RWPE2 (cell line): ENCODE measurements around the gene COLEC11.
A peak's percentile ranks its signal among the peaks of the same experiment; 100 is the strongest.

Experiments used
- ATAC-seq: fragments of 200-7000 bp; cut with Tn5 transposase; 3 replicates; pipeline ENCODE4 v1.9.1; 2021; ENCODE audit warnings: low read depth
- DNase-seq: peaks from one replicate; pipeline ENCODE4 v3.0.0-alpha.2; 2020; ENCODE audit warnings: low spot score
- H3K27ac ChIP-seq: fragments of 450-650 bp; 2 replicates; pipeline ENCODE4 v1.5.1; 2017; ENCODE audit warnings: mild to moderate bottlenecking; ENCODE audit not compliant: poor library complexity, severe bottlenecking
- H3K27me3 ChIP-seq: fragments of 250-450 bp; sonication (Bioruptor Pico); 2 replicates; pipeline ENCODE4 v1.5.1; 2021; ENCODE audit warnings: mild to moderate bottlenecking, moderate library complexity; ENCODE audit not compliant: insufficient read depth, poor library complexity, severe bottlenecking
- H3K36me3 ChIP-seq: fragments of 250-450 bp; sonication (Bioruptor Pico); 2 replicates; pipeline ENCODE4 v1.5.1; 2020; ENCODE audit warnings: low read depth, mild to moderate bottlenecking, moderate library complexity
- H3K4me1 ChIP-seq: fragments of 250-450 bp; sonication (Bioruptor Pico); 2 replicates; pipeline ENCODE4 v1.5.1; 2021; ENCODE audit warnings: mild to moderate bottlenecking, moderate library complexity; ENCODE audit not compliant: insufficient read depth, poor library complexity, severe bottlenecking
- H3K4me3 ChIP-seq: fragments of 250-450 bp; sonication (Bioruptor Pico); 2 replicates; pipeline ENCODE4 v1.5.1; 2021; ENCODE audit warnings: mild to moderate bottlenecking, moderate library complexity; ENCODE audit not compliant: severe bottlenecking
- H3K9me3 ChIP-seq: fragments of 250-450 bp; sonication (Bioruptor Pico); 2 replicates; pipeline ENCODE4 v1.5.1; 2021; ENCODE audit warnings: mild to moderate bottlenecking, moderate library complexity; ENCODE audit not compliant: severe bottlenecking
- TF ChIP-seq, protein P1 (sequence below): fragments of 450-650 bp; IDR thresholded peaks from one replicate; pipeline ENCODE4 v1.5.1; 2017; ENCODE audit warnings: mild to moderate bottlenecking, moderate library complexity; ENCODE audit not compliant: poor library complexity, severe bottlenecking

The COLEC11 gene

DNA sequence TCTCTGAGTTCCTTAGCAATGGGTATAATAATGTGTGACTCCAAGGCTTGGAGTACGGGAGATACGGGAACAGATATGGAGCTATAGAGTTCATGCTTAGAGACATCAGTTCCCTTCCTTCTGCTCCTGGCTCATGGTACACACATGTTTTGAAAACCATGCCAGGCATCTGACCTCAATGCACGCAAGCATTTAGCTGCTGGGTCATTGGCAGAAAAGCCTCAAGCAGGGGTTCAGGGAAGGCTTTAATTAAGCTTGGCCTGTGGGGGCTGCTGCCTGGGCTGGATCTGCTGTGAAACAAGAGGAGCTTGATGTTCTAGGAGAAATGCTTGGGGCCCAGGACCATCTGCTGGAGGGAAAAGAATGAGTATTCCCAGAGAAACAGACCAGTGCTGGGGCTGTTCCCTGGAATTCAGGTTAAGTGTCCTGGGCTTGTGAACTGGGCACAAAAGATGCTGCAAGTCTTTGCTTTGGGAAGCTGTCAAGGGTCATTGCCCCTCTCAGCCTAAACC, 66.3 kb downstream of the COLEC11 start:
- no peak for ATAC-seq
- Histone ChIP-seq H3K27me3 (no peaks in the 10 kb centered on the region), H3K36me3 (no peaks in the 10 kb centered on the region), H3K4me3 (no peak overlapping the region), H3K27ac (no peak overlapping the region), H3K9me3 (no peaks in the 10 kb centered on the region), H3K4me1 (no peaks in the 10 kb centered on the region)
- peak; percentile 22 for DNase-seq
- TF ChIP-seq, protein P1, sequence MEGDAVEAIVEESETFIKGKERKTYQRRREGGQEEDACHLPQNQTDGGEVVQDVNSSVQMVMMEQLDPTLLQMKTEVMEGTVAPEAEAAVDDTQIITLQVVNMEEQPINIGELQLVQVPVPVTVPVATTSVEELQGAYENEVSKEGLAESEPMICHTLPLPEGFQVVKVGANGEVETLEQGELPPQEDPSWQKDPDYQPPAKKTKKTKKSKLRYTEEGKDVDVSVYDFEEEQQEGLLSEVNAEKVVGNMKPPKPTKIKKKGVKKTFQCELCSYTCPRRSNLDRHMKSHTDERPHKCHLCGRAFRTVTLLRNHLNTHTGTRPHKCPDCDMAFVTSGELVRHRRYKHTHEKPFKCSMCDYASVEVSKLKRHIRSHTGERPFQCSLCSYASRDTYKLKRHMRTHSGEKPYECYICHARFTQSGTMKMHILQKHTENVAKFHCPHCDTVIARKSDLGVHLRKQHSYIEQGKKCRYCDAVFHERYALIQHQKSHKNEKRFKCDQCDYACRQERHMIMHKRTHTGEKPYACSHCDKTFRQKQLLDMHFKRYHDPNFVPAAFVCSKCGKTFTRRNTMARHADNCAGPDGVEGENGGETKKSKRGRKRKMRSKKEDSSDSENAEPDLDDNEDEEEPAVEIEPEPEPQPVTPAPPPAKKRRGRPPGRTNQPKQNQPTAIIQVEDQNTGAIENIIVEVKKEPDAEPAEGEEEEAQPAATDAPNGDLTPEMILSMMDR, result no peak

DNA sequence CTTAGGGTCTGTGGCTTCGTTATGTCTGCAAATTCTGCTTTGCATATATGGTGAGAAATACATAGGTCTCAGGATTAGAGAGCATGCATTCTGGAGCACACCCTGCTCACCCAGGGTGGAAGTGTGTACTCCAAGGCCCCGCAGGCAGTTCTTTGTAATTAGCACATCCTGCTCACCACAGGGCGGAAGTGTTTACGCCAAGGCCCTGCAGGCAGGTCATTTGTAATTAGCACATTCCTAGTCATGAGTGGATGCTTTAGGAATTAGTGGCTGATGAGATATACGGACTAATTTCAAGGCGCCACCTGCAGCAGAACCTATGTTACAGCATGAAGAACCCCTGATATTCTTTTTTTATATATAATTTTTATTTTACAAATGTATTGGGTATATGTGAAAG, 67.3 kb downstream of the COLEC11 start:
- H3K27ac ChIP-seq, result no peak overlapping the region
- DNase-seq (no peak), ATAC-seq (no peak)

DNA sequence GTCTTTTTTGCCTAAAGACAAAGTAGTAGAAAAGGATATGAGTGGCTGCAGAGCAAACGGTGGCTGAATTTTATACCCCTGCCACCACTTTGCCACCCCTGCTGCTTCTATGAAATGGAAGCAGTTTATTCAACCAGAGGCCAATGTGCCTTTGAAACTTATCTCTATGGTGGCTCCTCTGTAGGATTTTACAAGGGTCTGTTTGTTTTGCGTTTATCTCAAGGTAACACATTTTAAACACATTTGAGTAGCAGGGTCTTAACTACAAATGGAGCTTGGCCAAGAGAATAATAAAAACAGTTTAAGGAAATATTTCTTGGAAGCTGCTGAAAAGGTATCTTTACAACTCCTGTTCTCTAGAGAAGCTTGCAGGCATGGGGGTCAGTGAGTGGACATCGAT, 69.2 kb downstream of the COLEC11 start:
- no peaks in the 10 kb centered on the region for H3K4me1 ChIP-seq
- DNase-seq (no peak), ATAC-seq (no peak)

More for the DNA sequence above, 67.3 kb downstream of the COLEC11 start:
- Histone ChIP-seq H3K27me3 (no peaks in the 10 kb centered on the region), H3K36me3 (no peaks in the 10 kb centered on the region), H3K9me3 (no peaks in the 10 kb centered on the region), H3K4me3 (no peak overlapping the region), H3K4me1 (no peaks in the 10 kb centered on the region)
- TF ChIP-seq, protein P1, result no peak

DNA sequence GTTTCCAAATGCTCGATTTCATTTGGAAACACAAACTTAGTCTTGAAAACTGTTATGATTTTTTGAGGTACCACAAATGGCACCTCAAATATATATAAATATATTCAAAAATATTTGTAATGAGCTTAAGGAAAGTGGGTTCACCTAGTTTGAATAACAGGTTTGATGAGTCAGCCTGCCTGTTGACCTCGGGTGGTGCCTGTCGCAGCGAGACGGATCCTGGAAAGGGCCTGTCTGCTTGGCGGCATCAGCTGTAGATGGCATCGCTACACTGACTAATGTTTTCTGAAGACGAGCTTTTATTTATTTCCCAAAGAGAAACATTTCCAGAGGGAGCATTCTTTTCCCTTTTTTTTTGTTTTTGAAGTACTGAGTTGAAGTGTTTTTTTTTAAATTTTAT, 70.0 kb downstream of the COLEC11 start:
- DNase-seq (no peak), ATAC-seq (no peak)
- TF ChIP-seq, protein P1, result no peak
- Histone ChIP-seq H3K27me3 (no peaks in the 10 kb centered on the region), H3K4me1 (no peaks in the 10 kb centered on the region), H3K9me3 (no peaks in the 10 kb centered on the region), H3K27ac (no peak overlapping the region), H3K36me3 (no peaks in the 10 kb centered on the region), H3K4me3 (no peak overlapping the region)

More for the DNA sequence above, 69.2 kb downstream of the COLEC11 start:
- no peak overlapping the region for H3K4me3 ChIP-seq
- H3K27ac ChIP-seq, result no peak overlapping the region
- TF ChIP-seq, protein P1, result no peak
- no peaks in the 10 kb centered on the region for H3K9me3 ChIP-seq
- H3K36me3 ChIP-seq, result no peaks in the 10 kb centered on the region
- H3K27me3 ChIP-seq, result no peaks in the 10 kb centered on the region

DNA sequence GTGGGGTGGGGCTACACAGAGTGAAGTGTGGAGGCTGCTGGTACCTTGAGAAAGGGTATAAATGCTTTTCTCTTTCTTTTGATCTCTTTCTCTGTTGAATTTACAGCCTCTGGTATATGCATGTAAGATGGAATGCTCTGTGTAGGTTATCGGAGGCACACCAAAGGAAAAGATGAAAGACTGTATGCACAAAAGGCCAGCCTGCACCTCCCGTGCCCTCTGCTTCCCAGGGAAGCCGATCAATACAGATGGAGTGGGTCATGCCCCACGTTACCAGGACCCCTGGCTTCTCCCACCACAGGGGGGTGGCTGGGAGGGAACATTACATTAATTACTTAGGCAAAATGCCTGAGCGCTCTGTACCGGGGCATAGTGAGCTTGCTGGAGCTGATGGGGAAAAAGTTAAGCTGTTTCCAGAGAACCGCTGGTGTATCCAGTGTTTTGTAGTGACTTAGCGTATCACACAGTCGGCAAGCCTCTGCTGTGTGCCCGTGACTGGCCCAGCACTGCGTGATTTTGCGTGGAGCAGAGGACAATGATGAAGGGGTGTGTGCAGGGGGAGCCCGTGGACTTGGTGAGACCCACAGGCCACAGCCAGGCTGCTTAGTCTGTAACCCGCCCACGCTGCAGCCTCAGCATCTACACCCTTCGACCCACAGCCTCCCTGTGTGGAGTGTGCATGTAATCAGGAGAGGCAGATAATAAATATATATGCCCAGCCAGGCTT, 71.1 kb downstream of the COLEC11 start:
- no peaks in the 10 kb centered on the region for H3K9me3 ChIP-seq
- ATAC-seq (no peak), DNase-seq (no peak)
- no peak overlapping the region for H3K27ac ChIP-seq
- no peak overlapping the region for H3K4me3 ChIP-seq
- no peaks in the 10 kb centered on the region for H3K27me3 ChIP-seq
- no peaks in the 10 kb centered on the region for H3K36me3 ChIP-seq
- H3K4me1 ChIP-seq, result no peaks in the 10 kb centered on the region
- TF ChIP-seq, protein P1, result no peak
